Fibroblast of lung (primary cell): Measurements from ENCODE around the gene COL1A1.

Experiments used
- CTCF ChIP-seq, 2 donors: IDR thresholded peaks in 1 of 2; conservative IDR thresholded peaks in 1 of 2; 1 replicate in 1 of 2; 2 replicates in 1 of 2; pipeline ENCODE4 v1.5.1; 2011 to 2012; ENCODE audit warnings: low read length in 2 of 2, control low read depth in 1 of 2, inconsistent platforms in 1 of 2, low read depth in 1 of 2, mild to moderate bottlenecking in 1 of 2
- EZH2 ChIP-seq: IDR thresholded peaks from 2 replicates; pipeline ENCODE4 v1.5.1; 2012; ENCODE audit warnings: low read length, control low read depth, mild to moderate bottlenecking; ENCODE audit errors: missing control alignments

GRCh38 chr17:50244771-50245170 lies 43.3 kb upstream of the COL1A1 start:
- TF ChIP-seq EZH2 (no peak), CTCF (conservative IDR thresholded peaks at IDR 0.05 in 1 of 2, IDR thresholded peaks at IDR 0.05 in 1 of 2; ENCODE audit: low read depth in 1 of 2, low read length in 2 of 2) (no peak)
